A673 (cell line): Measurements from ENCODE around the gene TDRKH. TPM values are rescaled to one million over a fixed set of nuclear protein-coding genes. Genes with fewer than 3 reads are reported as not detected.
"Not testable (repeated sequence)": the region's sequence is repeated elsewhere in the genome, so short reads cannot be mapped to it uniquely, and the experiment has no call there.

Experiments used
- BruUV-seq: library from RNA; stranded (reverse); fragments of 400-500 nt; replicated peaks from 2 replicates; lab custom pipeline; 2021; lab: Mats Ljungman, UMichigan
- CTCF ChIA-PET: fragments of 300-600 bp; sonication (Branson Sonifier 250); formaldehyde crosslinking; loops from one replicate; lab custom pipeline; 2022; ENCODE audit warnings: antibody characterized with exemption; lab: Charles Lee
- POLR2A ChIA-PET: fragments of 300-600 bp; sonication (Branson Sonifier 250); formaldehyde crosslinking; loops from one replicate; lab custom pipeline; 2022; ENCODE audit warnings: antibody characterized with exemption; ENCODE audit not compliant: low non-redundant PET; lab: Charles Lee
- DNase-seq: peaks from one replicate; pipeline ENCODE4 v3.0.0-alpha.2; 2015; ENCODE audit warnings: low spot score
- H3K27ac ChIP-seq: fragments of 200-600 bp; sonication (generic); 2 replicates; pipeline ENCODE4 v1.5.1; 2016; ENCODE audit warnings: mixed run types, low read depth, mild to moderate bottlenecking, mixed read lengths, antibody characterized with exemption, low read length; ENCODE audit not compliant: poor library complexity, severe bottlenecking
- H3K27me3 ChIP-seq: fragments of 200-600 bp; sonication (generic); replicated peaks from 2 replicates; pipeline ENCODE4 v1.6.1; 2017; ENCODE audit warnings: mixed run types, low read depth, mild to moderate bottlenecking, mixed read lengths, antibody characterized with exemption, low read length; ENCODE audit not compliant: insufficient read depth, poor library complexity
- H3K36me3 ChIP-seq: fragments of 200-600 bp; sonication (generic); 2 replicates; pipeline ENCODE4 v1.6.1; 2016; ENCODE audit warnings: mixed run types, mild to moderate bottlenecking, mixed read lengths, antibody characterized with exemption, low read length; ENCODE audit not compliant: insufficient read depth, poor library complexity, severe bottlenecking
- H3K4me1 ChIP-seq: fragments of 200-600 bp; sonication (generic); 2 replicates; pipeline ENCODE4 v1.6.1; 2017; ENCODE audit warnings: mixed run types, mild to moderate bottlenecking, mixed read lengths, antibody characterized with exemption, low read length; ENCODE audit not compliant: insufficient read depth, poor library complexity, severe bottlenecking
- H3K4me3 ChIP-seq: fragments of 200-600 bp; sonication (generic); 2 replicates; pipeline ENCODE4 v1.5.1; 2016; ENCODE audit warnings: low read depth, mixed run types, mild to moderate bottlenecking, mixed read lengths, low read length; ENCODE audit not compliant: poor library complexity, severe bottlenecking
- H3K9me3 ChIP-seq: fragments of 200-600 bp; sonication (generic); 2 replicates; pipeline ENCODE4 v1.6.1; 2016; ENCODE audit warnings: mixed run types, low read depth, mild to moderate bottlenecking, mixed read lengths, antibody characterized with exemption, low read length; ENCODE audit not compliant: poor library complexity, severe bottlenecking
- EZH2 ChIP-seq: fragments of 200-600 bp; sonication (generic); IDR thresholded peaks from 2 replicates; pipeline ENCODE4 v1.6.1; 2017; ENCODE audit warnings: borderline replicate concordance, low read depth, mild to moderate bottlenecking, mixed read lengths, antibody characterized with exemption, low read length; ENCODE audit not compliant: poor library complexity, severe bottlenecking
- intact Hi-C: fragments of 100-400 bp; cut with micrococcal nuclease; formaldehyde crosslinking; loops from one replicate; pipeline ENCODE4 v1.10.0; 2022; ENCODE audit not compliant: unreplicated experiment
- total RNA-seq: library from RNA; stranded (reverse); gene quantifications from 2 replicates; pipeline ENCODE4 v1.2.3, GENCODE V29; 2021
- TF ChIP-seq, protein P1 (sequence below): fragments of 300-800, 200-600 bp; sonication (generic); conservative IDR thresholded peaks from 2 replicates; pipeline ENCODE4 v1.5.1; 2017; ENCODE audit warnings: low read depth, mild to moderate bottlenecking, antibody characterized with exemption, low read length, moderate library complexity, mixed read lengths

Gene TDRKH
- total RNA-seq, 1 experiment from 2014 or later = 2.1 TPM

DNA sequence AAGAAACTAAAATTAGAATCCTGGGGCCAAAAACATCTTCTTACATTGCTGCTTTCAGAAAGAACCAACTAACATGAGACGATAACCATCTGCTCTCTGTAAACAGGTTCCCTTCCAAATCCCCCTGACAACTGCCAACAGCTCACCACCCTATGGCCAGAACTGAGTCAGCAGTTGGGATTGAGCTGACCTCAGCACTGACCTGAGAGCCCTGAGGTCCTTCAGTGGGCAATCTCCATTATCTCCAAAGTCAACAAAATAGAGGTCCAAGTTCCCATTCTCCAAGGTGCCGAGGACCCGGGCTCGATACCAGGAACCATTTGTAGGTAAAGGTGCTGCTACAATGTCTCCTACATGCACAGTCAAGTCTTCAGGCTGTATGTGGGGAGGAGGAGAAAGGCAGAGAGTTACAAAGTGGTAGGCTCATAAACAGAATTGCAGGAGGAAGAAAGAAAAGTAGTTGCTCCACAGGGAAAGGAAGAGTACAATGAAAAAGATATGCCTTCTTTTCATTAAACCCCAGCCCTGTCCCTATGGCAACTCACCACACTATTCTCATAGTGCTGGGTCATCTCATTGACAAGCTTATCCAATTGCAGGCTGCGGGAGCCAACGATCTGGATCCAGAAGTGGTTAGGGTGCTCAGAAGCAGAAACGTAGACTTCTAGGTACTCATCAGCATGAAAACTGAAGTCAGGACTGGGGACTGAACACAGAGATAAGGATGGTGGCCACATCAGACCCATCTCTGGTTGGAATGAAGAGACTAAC, 14.2 kb downstream of the TDRKH start:
- no TSS peak for BruUV-seq
- Histone ChIP-seq H3K9me3 (no peaks in the 10 kb centered on the region), H3K4me3 (no peak overlapping the region), H3K27ac (no peak overlapping the region), H3K27me3 (no peaks in the 10 kb centered on the region), H3K4me1 (no peaks in the 10 kb centered on the region), H3K36me3 (no peaks in the 10 kb centered on the region)
- intact Hi-C loops = no loop called here
- ChIA-PET CTCF (no interaction called here), POLR2A (interaction anchor here (0.7 kb wide), 1 partner anchor 74 kb away, joined by 3 read pairs; no protein-coding TSS in a partner anchor)
- TF ChIP-seq, protein P1, sequence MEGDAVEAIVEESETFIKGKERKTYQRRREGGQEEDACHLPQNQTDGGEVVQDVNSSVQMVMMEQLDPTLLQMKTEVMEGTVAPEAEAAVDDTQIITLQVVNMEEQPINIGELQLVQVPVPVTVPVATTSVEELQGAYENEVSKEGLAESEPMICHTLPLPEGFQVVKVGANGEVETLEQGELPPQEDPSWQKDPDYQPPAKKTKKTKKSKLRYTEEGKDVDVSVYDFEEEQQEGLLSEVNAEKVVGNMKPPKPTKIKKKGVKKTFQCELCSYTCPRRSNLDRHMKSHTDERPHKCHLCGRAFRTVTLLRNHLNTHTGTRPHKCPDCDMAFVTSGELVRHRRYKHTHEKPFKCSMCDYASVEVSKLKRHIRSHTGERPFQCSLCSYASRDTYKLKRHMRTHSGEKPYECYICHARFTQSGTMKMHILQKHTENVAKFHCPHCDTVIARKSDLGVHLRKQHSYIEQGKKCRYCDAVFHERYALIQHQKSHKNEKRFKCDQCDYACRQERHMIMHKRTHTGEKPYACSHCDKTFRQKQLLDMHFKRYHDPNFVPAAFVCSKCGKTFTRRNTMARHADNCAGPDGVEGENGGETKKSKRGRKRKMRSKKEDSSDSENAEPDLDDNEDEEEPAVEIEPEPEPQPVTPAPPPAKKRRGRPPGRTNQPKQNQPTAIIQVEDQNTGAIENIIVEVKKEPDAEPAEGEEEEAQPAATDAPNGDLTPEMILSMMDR = no peak
- TF ChIP-seq EZH2 = no peak
- DNase-seq = no peak

DNA sequence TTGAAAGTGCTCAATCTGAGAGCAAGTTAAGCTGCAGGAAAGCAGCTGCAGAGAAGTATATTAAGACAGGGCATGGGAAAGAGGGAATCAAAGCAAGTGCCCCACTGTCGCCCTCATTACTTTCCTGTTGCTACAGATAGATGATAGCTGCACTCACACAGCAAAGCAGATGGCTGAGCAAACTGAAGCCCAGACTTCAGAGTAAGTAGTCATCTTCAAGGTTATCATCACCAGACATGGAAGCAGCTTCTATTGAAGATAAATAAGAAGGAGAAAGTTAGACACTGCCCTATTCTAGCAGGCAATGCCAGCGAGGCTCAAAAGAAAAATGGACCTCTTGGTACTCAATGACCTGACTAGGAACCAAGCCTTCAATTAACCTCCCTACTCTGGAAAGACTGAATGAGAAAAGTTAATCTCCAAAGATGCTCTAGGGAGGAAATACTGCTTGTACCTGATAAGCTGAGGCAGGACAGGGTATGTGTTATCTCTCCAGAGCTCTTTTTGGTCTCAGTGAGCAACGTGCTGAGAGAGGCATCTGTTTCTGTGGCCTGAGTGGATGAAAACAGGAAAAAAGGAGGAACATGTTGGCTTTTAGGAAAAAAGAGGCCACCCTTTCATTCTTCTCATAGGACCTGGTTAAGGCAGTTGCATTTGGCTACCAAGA, 15.9 kb downstream of the TDRKH start:
- H3K36me3 ChIP-seq = no peaks in the 10 kb centered on the region
- no peaks in the 10 kb centered on the region for H3K9me3 ChIP-seq
- ChIA-PET POLR2A (no interaction called here), CTCF (no interaction called here)
- H3K27me3 ChIP-seq = peaks cover 5% of the 10 kb centered on the region
- H3K4me3 ChIP-seq = no peak overlapping the region
- TF ChIP-seq, protein P1 = no peak
- no peak for TF ChIP-seq EZH2
- no peak overlapping the region for H3K27ac ChIP-seq
- no peak for DNase-seq
- intact Hi-C loops = no loop called here
- BruUV-seq = no TSS peak
- H3K4me1 ChIP-seq = no peaks in the 10 kb centered on the region

DNA sequence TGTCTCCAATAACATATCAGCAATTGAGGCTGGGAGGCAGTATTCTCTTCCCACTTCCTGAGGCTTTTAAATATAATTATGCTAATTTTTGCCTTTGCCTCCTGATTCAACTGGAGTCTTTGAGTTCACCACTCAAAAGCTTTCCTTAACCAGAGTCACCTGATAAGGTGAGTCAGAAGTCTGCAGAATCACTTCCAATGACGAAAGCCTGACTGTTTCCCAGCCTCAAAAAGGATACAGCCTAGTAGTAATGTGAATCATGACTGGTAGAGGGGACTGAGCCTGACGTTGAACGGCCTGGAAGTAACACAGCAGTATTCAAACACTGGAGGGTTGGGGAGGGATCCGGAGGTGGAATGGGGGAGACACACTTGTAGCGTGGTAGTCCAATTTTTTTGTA, 16.6 kb downstream of the TDRKH start:
- Histone ChIP-seq H3K4me3 (no peak overlapping the region), H3K36me3 (no peaks in the 10 kb centered on the region), H3K27ac (no peak overlapping the region), H3K27me3 (peaks cover 5% of the 10 kb centered on the region), H3K9me3 (no peaks in the 10 kb centered on the region), H3K4me1 (no peaks in the 10 kb centered on the region)
- DNase-seq = no peak
- CTCF ChIA-PET = no interaction called here
- POLR2A ChIA-PET = no interaction called here
- BruUV-seq = no TSS peak
- intact Hi-C loops = no loop called here
- TF ChIP-seq, protein P1 = no peak
- TF ChIP-seq EZH2 = no peak

DNA sequence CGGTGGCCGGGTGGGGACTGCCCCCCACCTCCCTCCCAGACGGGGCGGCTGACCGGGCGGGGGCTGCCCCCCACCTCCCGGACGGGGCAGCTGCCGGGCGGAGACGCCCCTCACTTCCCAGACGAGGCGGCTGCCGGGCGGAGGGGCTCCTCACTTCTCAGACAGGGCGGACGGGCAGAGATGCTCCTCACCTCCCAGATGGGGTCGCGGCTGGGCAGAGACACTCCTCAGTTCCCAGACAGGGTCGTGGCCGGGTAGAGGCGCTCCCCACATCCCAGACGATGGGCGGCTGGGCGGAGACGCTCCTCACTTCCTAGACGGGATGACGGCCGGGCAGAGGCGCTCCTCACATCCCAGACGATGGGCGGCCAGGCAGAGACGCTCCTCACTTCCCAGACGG, 21.0 kb downstream of the TDRKH start:
- CTCF ChIA-PET, H3K4me3 ChIP-seq, BruUV-seq: not testable (repeated sequence)

DNA sequence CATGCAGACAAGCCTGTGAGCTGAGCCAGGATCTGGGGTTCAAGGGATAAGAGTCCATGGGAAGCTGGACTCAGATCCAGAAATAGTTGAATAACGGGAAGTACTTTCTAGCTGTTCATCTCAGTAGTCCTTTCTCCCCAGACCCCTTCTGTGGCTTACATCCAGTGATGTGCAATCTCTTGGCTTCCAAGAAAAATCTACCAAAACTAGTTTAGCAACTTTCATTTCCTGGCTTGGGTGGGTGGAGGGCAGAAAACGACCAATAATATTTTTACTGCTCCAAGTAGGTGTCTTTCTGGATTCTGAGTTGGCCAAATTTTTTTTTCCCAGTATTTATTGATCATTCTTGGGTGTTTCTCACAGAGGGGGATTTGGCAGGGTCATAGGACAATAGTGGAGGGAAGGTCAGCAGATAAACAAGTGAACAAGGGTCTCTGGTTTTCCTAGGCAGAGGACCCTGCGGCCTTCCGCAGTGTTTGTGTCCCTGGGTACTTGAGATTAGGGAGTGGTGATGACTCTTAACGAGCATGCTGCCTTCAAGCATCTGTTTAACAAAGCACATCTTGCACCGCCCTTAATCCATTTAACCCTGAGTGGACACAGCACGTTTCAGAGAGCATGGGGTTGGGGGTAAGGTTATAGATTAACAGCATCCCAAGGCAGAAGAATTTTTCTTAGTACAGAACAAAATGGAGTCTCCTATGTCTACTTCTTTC, 21.8 kb downstream of the TDRKH start:
- POLR2A ChIA-PET, H3K4me1 ChIP-seq, DNase-seq, H3K36me3 ChIP-seq, H3K9me3 ChIP-seq, H3K4me3 ChIP-seq, intact Hi-C loops, CTCF ChIA-PET, H3K27ac ChIP-seq, H3K27me3 ChIP-seq, BruUV-seq: not testable (repeated sequence)

More for the DNA sequence above, 21.0 kb downstream of the TDRKH start:
- POLR2A ChIA-PET, intact Hi-C loops, H3K36me3 ChIP-seq, H3K27me3 ChIP-seq, H3K9me3 ChIP-seq, DNase-seq, H3K4me1 ChIP-seq, H3K27ac ChIP-seq: not testable (repeated sequence)
